OCI-LY7 (cell line): ENCODE measurements around the gene DCLK3. TPM values are rescaled to one million over a fixed set of nuclear protein-coding genes. Genes with fewer than 3 reads are reported as not detected.

Experiments used
- BruUV-seq: library from RNA; stranded (reverse); fragments of 400-500 nt; replicated peaks from 2 replicates; lab custom pipeline; 2021; lab: Mats Ljungman, UMichigan
- CTCF ChIA-PET: fragments of 300-600 bp; sonication (Branson Sonifier 250); formaldehyde crosslinking; loops from one replicate; lab custom pipeline; 2022; ENCODE audit warnings: antibody characterized with exemption; ENCODE audit not compliant: unreplicated experiment; lab: Charles Lee
- POLR2A ChIA-PET: fragments of 300-600 bp; sonication (Branson Sonifier 250); formaldehyde crosslinking; loops from one replicate; lab custom pipeline; 2022; ENCODE audit warnings: antibody characterized with exemption; lab: Charles Lee
- DNase-seq: peaks from one replicate; pipeline ENCODE4 v3.0.0-alpha.2; 2015; ENCODE audit warnings: low spot score
- H2AFZ ChIP-seq: fragments of 200-600 bp; sonication (generic), shearing (Covaris generic); 2 replicates; pipeline ENCODE4 v1.6.1; 2014; ENCODE audit warnings: mild to moderate bottlenecking, antibody characterized with exemption, low read length, moderate library complexity
- H3K27ac ChIP-seq: fragments of 200-600 bp; sonication (generic); 2 replicates; pipeline ENCODE4 v1.5.1; 2014; ENCODE audit warnings: mixed run types, low read depth, mild to moderate bottlenecking, moderate library complexity, low read length, inconsistent platforms; ENCODE audit not compliant: poor library complexity, severe bottlenecking
- H3K36me3 ChIP-seq: fragments of 200-600 bp; sonication (generic); 2 replicates; pipeline ENCODE4 v1.6.1; 2014; ENCODE audit warnings: mild to moderate bottlenecking, antibody characterized with exemption, low read length, moderate library complexity, mixed read lengths; ENCODE audit not compliant: insufficient read depth
- H3K4me1 ChIP-seq: fragments of 200-600 bp; sonication (generic); 2 replicates; pipeline ENCODE4 v1.5.1; 2014; ENCODE audit warnings: mild to moderate bottlenecking, low read length; ENCODE audit not compliant: insufficient read depth, poor library complexity, severe bottlenecking
- H3K4me2 ChIP-seq: fragments of 200-600 bp; sonication (generic); 2 replicates; pipeline ENCODE4 v1.6.1; 2014; ENCODE audit warnings: mild to moderate bottlenecking, low read length
- H3K4me3 ChIP-seq: fragments of 200-600 bp; sonication (generic); 2 replicates; pipeline ENCODE4 v1.5.1; 2014; ENCODE audit warnings: mild to moderate bottlenecking, low read depth, low read length; ENCODE audit not compliant: poor library complexity, severe bottlenecking
- H3K79me2 ChIP-seq: fragments of 200-600 bp; sonication (generic); 2 replicates; pipeline ENCODE4 v1.6.1; 2016; ENCODE audit warnings: low read depth, mild to moderate bottlenecking, low read length, moderate library complexity, mixed read lengths; ENCODE audit not compliant: insufficient read depth
- H3K9me2 ChIP-seq: fragments of 200-600 bp; sonication (generic); 2 replicates; pipeline ENCODE4 v1.6.1; 2016; ENCODE audit warnings: mild to moderate bottlenecking, low read length, mixed read lengths; ENCODE audit not compliant: insufficient read depth
- H3K9me3 ChIP-seq: fragments of 200-600 bp; sonication (generic); 2 replicates; pipeline ENCODE4 v1.6.1; 2014; ENCODE audit warnings: mild to moderate bottlenecking, mixed run types, low read length, mixed read lengths
- H4K20me1 ChIP-seq: fragments of 200-600 bp; sonication (generic); 2 replicates; pipeline ENCODE4 v1.6.1; 2014; ENCODE audit warnings: mild to moderate bottlenecking, antibody characterized with exemption, low read length, moderate library complexity, mixed read lengths; ENCODE audit not compliant: insufficient read depth
- CTCF ChIP-seq: fragments of 200-600 bp; sonication (generic); conservative IDR thresholded peaks from 2 replicates; pipeline ENCODE4 v1.5.1; 2014; ENCODE audit warnings: mild to moderate bottlenecking, antibody characterized with exemption, low read length, moderate library complexity, mixed read lengths
- EZH2phosphoT487 ChIP-seq: fragments of 200-600 bp; sonication (generic); IDR thresholded peaks from 2 replicates; pipeline ENCODE4 v1.6.1; 2018; ENCODE audit warnings: low read depth, borderline replicate concordance, mild to moderate bottlenecking, mixed run types, antibody characterized with exemption, low read length, moderate library complexity, mixed read lengths
- intact Hi-C: fragments of 100-400 bp; cut with micrococcal nuclease; formaldehyde crosslinking; loops from one replicate; pipeline ENCODE4 v1.10.0; 2022; ENCODE audit not compliant: unreplicated experiment
- total RNA-seq, 2 experiments: library from RNA; depleted of rRNA in 1 of 2; stranded (reverse); fragments of >200 nt in 1 of 2; shearing (Covaris generic) in 1 of 2; gene quantifications; 2 replicates each; pipeline ENCODE4 v1.2.3, GENCODE V29; 2014 to 2022

DCLK3 gene
- total RNA-seq, 2 experiments from 2014 or later = not detected

- Histone ChIP-seq H3K27ac (no peak overlapping the region), H2AFZ (no peak overlapping the region), H3K79me2 (no peaks in the 10 kb centered on the region), H3K4me3 (no peak overlapping the region), H4K20me1 (no peaks in the 10 kb centered on the region), H3K4me1 (no peaks in the 10 kb centered on the region), H3K36me3 (no peaks in the 10 kb centered on the region), H3K9me3 (no peaks in the 10 kb centered on the region), H3K9me2 (no peaks in the 10 kb centered on the region), H3K4me2 (no peak overlapping the region)
- no TSS peak for BruUV-seq
- no peak for TF ChIP-seq EZH2phosphoT487
- no peak for TF ChIP-seq CTCF
- no peak for DNase-seq
- POLR2A ChIA-PET = no interaction called here
- CTCF ChIA-PET = no interaction called here
- intact Hi-C loops = no loop called here
These were observed 2.6 kb downstream of the DCLK3 start for GRCh38 chr3:36761779-36762178.

- H3K27ac ChIP-seq = no peak overlapping the region
- no peaks in the 10 kb centered on the region for H3K36me3 ChIP-seq
- no peaks in the 10 kb centered on the region for H3K9me3 ChIP-seq
- ChIA-PET CTCF (no interaction called here), POLR2A (no interaction called here)
- H3K4me2 ChIP-seq = no peak overlapping the region
- H3K79me2 ChIP-seq = no peaks in the 10 kb centered on the region
- BruUV-seq = no TSS peak
- DNase-seq = no peak
- TF ChIP-seq EZH2phosphoT487 (no peak), CTCF (no peak)
- intact Hi-C loops = no loop called here
- H3K4me3 ChIP-seq = no peak overlapping the region
- H4K20me1 ChIP-seq = no peaks in the 10 kb centered on the region
- no peaks in the 10 kb centered on the region for H3K4me1 ChIP-seq
- no peaks in the 10 kb centered on the region for H3K9me2 ChIP-seq
- H2AFZ ChIP-seq = no peak overlapping the region
These were observed 8.1 kb downstream of the DCLK3 start for GRCh38 chr3:36756269-36756668.

GRCh38 chr3:36751326-36751725 is 13.0 kb downstream of the DCLK3 start:
- intact Hi-C loops = no loop called here
- Histone ChIP-seq H2AFZ (no peak overlapping the region), H3K4me2 (no peak overlapping the region), H3K9me3 (no peaks in the 10 kb centered on the region), H3K4me1 (no peaks in the 10 kb centered on the region), H3K4me3 (no peak overlapping the region), H3K36me3 (no peaks in the 10 kb centered on the region), H3K27ac (no peak overlapping the region), H3K9me2 (no peaks in the 10 kb centered on the region), H3K79me2 (no peaks in the 10 kb centered on the region), H4K20me1 (no peaks in the 10 kb centered on the region)
- DNase-seq = no peak
- POLR2A ChIA-PET = no interaction called here
- no TSS peak for BruUV-seq
- TF ChIP-seq CTCF (no peak), EZH2phosphoT487 (no peak)
- CTCF ChIA-PET = no interaction called here
